CD4-positive, CD25-positive, alpha-beta regulatory T cell (primary cell): ENCODE results near the gene PAEP. TPM values are rescaled to one million over a fixed set of nuclear protein-coding genes. Genes with fewer than 3 reads are reported as not detected.

Source experiments
- ATAC-seq, 2 donors: fragments of 150-1000 bp; cut with Tn5 transposase; one replicate each; pipeline ENCODE4 v1.10.0; 2021; ENCODE audit warnings: low read depth in 2 of 2, moderate number of reproducible peaks in 2 of 2, moderate library complexity in 1 of 2
- DNase-seq, 3 donors: peaks; one replicate each; pipeline versions ENCODE4 v3.0.0 to v3.0.0-alpha.2; 2012 to 2022; ENCODE audit warnings: mixed read lengths in 1 of 3
- H3K27ac ChIP-seq: one replicate; pipeline ENCODE4 v1.7.0; 2013; ENCODE audit warnings: mild to moderate bottlenecking, low read length; ENCODE audit not compliant: insufficient read depth, poor library complexity, severe bottlenecking
- H3K27me3 ChIP-seq: one replicate; pipeline ENCODE4 v1.7.0; 2013; ENCODE audit warnings: low read length; ENCODE audit not compliant: control insufficient read depth, insufficient read depth
- H3K36me3 ChIP-seq: one replicate; pipeline ENCODE4 v1.7.0; 2013; ENCODE audit warnings: mild to moderate bottlenecking, low read length, moderate library complexity; ENCODE audit not compliant: control insufficient read depth, insufficient read depth
- H3K4me1 ChIP-seq: 2 replicates; pipeline ENCODE4 v1.7.0; 2013; ENCODE audit warnings: mild to moderate bottlenecking, low read length; ENCODE audit not compliant: insufficient read depth, control insufficient read depth, poor library complexity, severe bottlenecking
- H3K4me3 ChIP-seq: one replicate; pipeline ENCODE4 v1.7.0; 2013; ENCODE audit warnings: low read depth, mild to moderate bottlenecking, low read length, moderate library complexity
- H3K9me3 ChIP-seq, 2 experiments: 1 replicate in 1 of 2; 2 replicates in 1 of 2; pipeline ENCODE4 v1.7.0; 2013; ENCODE audit warnings: low read length in 2 of 2, mild to moderate bottlenecking in 1 of 2, moderate library complexity in 1 of 2; ENCODE audit not compliant: control insufficient read depth in 2 of 2
- H3K27ac Mint-ChIP-seq, 3 donors: one replicate each; pipeline ENCODE4 v1.8.0; 2020 to 2022; ENCODE audit warnings: mild to moderate bottlenecking in 3 of 3, mixed read lengths in 3 of 3, moderate library complexity in 2 of 3
- H3K27me3 Mint-ChIP-seq: one replicate; pipeline ENCODE4 v1.8.0; 2022; ENCODE audit warnings: mild to moderate bottlenecking, mixed read lengths
- H3K36me3 Mint-ChIP-seq: one replicate; pipeline ENCODE4 v1.8.0; 2020; ENCODE audit warnings: mixed read lengths
- H3K4me1 Mint-ChIP-seq, 4 donors: one replicate each; pipeline ENCODE4 v1.8.0; 2020 to 2022; ENCODE audit warnings: mixed read lengths in 4 of 4, mild to moderate bottlenecking in 1 of 4
- H3K4me3 Mint-ChIP-seq, 4 donors: one replicate each; pipeline ENCODE4 v1.8.0; 2020 to 2022; ENCODE audit warnings: mild to moderate bottlenecking in 4 of 4, mixed read lengths in 4 of 4, moderate library complexity in 3 of 4
- H3K9me3 Mint-ChIP-seq, 7 donors: one replicate each; pipeline ENCODE4 v1.8.0; 2020 to 2022; ENCODE audit warnings: mixed read lengths in 7 of 7, mild to moderate bottlenecking in 3 of 7, moderate library complexity in 2 of 7
- polyA plus RNA-seq, 4 donors: library from polyadenylated mRNA; unstranded; fragments of 300-500 nt; fragmentation: Illumina TruSeq; gene quantifications; one replicate each; pipeline ENCODE4 v1.2.3, GENCODE V29; 2021
- total RNA-seq: library from RNA; stranded (reverse); gene quantifications from one replicate; pipeline ENCODE4 v1.2.3, GENCODE V29; 2022

PAEP gene
- total and polyA plus RNA-seq, 5 donors from 2014 or later: not detected

GRCh38 chr9:135590486-135591079 lies 29.0 kb downstream of the PAEP start:
- no peak for ATAC-seq
- Mint-ChIP-seq H3K27ac (no peak overlapping the region), H3K4me1 (peaks cover 0 to 3% (median 0%) of the 10 kb centered on the region in 4 donors), H3K27me3 (no peaks in the 10 kb centered on the region), H3K9me3 (peaks cover 0 to 3% (median 0%) of the 10 kb centered on the region in 7 donors), H3K36me3 (no peaks in the 10 kb centered on the region), H3K4me3 (no peak overlapping the region)
- Histone ChIP-seq H3K27me3 (no peaks in the 10 kb centered on the region), H3K9me3 (no peaks in the 10 kb centered on the region), H3K27ac (no peak overlapping the region), H3K4me3 (no peak overlapping the region), H3K4me1 (no peaks in the 10 kb centered on the region), H3K36me3 (no peaks in the 10 kb centered on the region)
- no peak for DNase-seq

- Mint-ChIP-seq H3K27ac (no peak overlapping the region), H3K4me1 (peaks cover 0 to 3% (median 0%) of the 10 kb centered on the region in 4 donors), H3K27me3 (no peaks in the 10 kb centered on the region), H3K9me3 (peaks cover 0 to 3% (median 0%) of the 10 kb centered on the region in 7 donors), H3K4me3 (no peak overlapping the region), H3K36me3 (no peaks in the 10 kb centered on the region)
- Histone ChIP-seq H3K4me3 (no peak overlapping the region), H3K9me3 (no peaks in the 10 kb centered on the region), H3K27ac (no peak overlapping the region), H3K36me3 (no peaks in the 10 kb centered on the region), H3K27me3 (peaks cover 2% of the 10 kb centered on the region), H3K4me1 (no peaks in the 10 kb centered on the region)
- DNase-seq (no peak), ATAC-seq (no peak)
Measured at GRCh38 chr9:135591506-135592330, 30.2 kb downstream of the PAEP start.

GRCh38 chr9:135592331-135592590 lies 30.7 kb downstream of the PAEP start:
- Mint-ChIP-seq H3K36me3 (no peaks in the 10 kb centered on the region), H3K4me1 (peaks cover 0 to 3% (median 0%) of the 10 kb centered on the region in 4 donors), H3K4me3 (no peak overlapping the region), H3K27ac (no peak overlapping the region), H3K9me3 (peaks cover 0 to 3% (median 0%) of the 10 kb centered on the region in 7 donors), H3K27me3 (no peaks in the 10 kb centered on the region)
- H3K27me3 ChIP-seq: peaks cover 2% of the 10 kb centered on the region
- no peak overlapping the region for H3K27ac ChIP-seq
- H3K4me3 ChIP-seq: no peak overlapping the region
- ATAC-seq (no peak), DNase-seq (no peak)
- no peaks in the 10 kb centered on the region for H3K36me3 ChIP-seq
- H3K9me3 ChIP-seq: no peaks in the 10 kb centered on the region
- no peaks in the 10 kb centered on the region for H3K4me1 ChIP-seq

GRCh38 chr9:135592625-135593024 lies 31.1 kb downstream of the PAEP start:
- Histone ChIP-seq H3K4me1 (no peaks in the 10 kb centered on the region), H3K27ac (no peak overlapping the region), H3K4me3 (no peak overlapping the region), H3K9me3 (no peaks in the 10 kb centered on the region), H3K36me3 (no peaks in the 10 kb centered on the region), H3K27me3 (peaks cover 2% of the 10 kb centered on the region)
- ATAC-seq: no peak
- Mint-ChIP-seq H3K36me3 (no peaks in the 10 kb centered on the region), H3K27ac (no peak overlapping the region), H3K9me3 (peaks cover 0 to 3% (median 0%) of the 10 kb centered on the region in 7 donors), H3K4me1 (peaks cover 0 to 3% (median 0%) of the 10 kb centered on the region in 4 donors), H3K4me3 (no peak overlapping the region), H3K27me3 (no peaks in the 10 kb centered on the region)
- no peak for DNase-seq

GRCh38 chr9:135596211-135596610 lies 34.7 kb downstream of the PAEP start:
- peaks cover 0 to 3% (median 0%) of the 10 kb centered on the region in 7 donors for H3K9me3 Mint-ChIP-seq
- peaks cover 2% of the 10 kb centered on the region for H3K27me3 ChIP-seq
- no peak overlapping the region for H3K4me3 ChIP-seq
- no peaks in the 10 kb centered on the region for H3K4me1 ChIP-seq
- no peaks in the 10 kb centered on the region for H3K36me3 Mint-ChIP-seq
- no peak overlapping the region for H3K27ac ChIP-seq
- no peaks in the 10 kb centered on the region for H3K36me3 ChIP-seq
- H3K4me1 Mint-ChIP-seq: no peaks in the 10 kb centered on the region
- H3K9me3 ChIP-seq: no peaks in the 10 kb centered on the region
- peak overlapping the region in 1 of 3 donors; percentile 78 for H3K27ac Mint-ChIP-seq
- H3K27me3 Mint-ChIP-seq: no peaks in the 10 kb centered on the region
- no peak for DNase-seq
- H3K4me3 Mint-ChIP-seq: no peak overlapping the region
- no peak for ATAC-seq

GRCh38 chr9:135600296-135600817 lies 38.8 kb downstream of the PAEP start:
- no peak for ATAC-seq
- no peaks in the 10 kb centered on the region for H3K4me1 ChIP-seq

GRCh38 chr9:135601988-135602387 lies 40.4 kb downstream of the PAEP start:
- H3K4me1 ChIP-seq: no peaks in the 10 kb centered on the region
- H3K27me3 ChIP-seq: no peaks in the 10 kb centered on the region
- Mint-ChIP-seq H3K27ac (no peak overlapping the region), H3K36me3 (no peaks in the 10 kb centered on the region), H3K9me3 (no peaks in the 10 kb centered on the region), H3K4me1 (peaks cover 0 to 4% (median 0%) of the 10 kb centered on the region in 4 donors), H3K4me3 (no peak overlapping the region), H3K27me3 (peaks cover 12% of the 10 kb centered on the region)
- no peak for DNase-seq
- no peak overlapping the region for H3K4me3 ChIP-seq
- H3K36me3 ChIP-seq: no peaks in the 10 kb centered on the region
- H3K27ac ChIP-seq: no peak overlapping the region
- no peaks in the 10 kb centered on the region for H3K9me3 ChIP-seq
- no peak for ATAC-seq

More at GRCh38 chr9:135600296-135600817, 38.8 kb downstream of the PAEP start:
- H3K4me1 Mint-ChIP-seq: peaks cover 0 to 4% (median 0%) of the 10 kb centered on the region in 4 donors
- DNase-seq: no peak
- H3K27me3 Mint-ChIP-seq: peaks cover 12% of the 10 kb centered on the region
- Histone ChIP-seq H3K36me3 (no peaks in the 10 kb centered on the region), H3K4me3 (no peak overlapping the region), H3K9me3 (no peaks in the 10 kb centered on the region), H3K27me3 (peaks cover 2% of the 10 kb centered on the region), H3K27ac (no peak overlapping the region)
- no peaks in the 10 kb centered on the region for H3K36me3 Mint-ChIP-seq
- H3K4me3 Mint-ChIP-seq: no peak overlapping the region
- no peaks in the 10 kb centered on the region for H3K9me3 Mint-ChIP-seq
- H3K27ac Mint-ChIP-seq: no peak overlapping the region
